ENCODE data around the gene OPRM1.

OPRM1 gene

DNA sequence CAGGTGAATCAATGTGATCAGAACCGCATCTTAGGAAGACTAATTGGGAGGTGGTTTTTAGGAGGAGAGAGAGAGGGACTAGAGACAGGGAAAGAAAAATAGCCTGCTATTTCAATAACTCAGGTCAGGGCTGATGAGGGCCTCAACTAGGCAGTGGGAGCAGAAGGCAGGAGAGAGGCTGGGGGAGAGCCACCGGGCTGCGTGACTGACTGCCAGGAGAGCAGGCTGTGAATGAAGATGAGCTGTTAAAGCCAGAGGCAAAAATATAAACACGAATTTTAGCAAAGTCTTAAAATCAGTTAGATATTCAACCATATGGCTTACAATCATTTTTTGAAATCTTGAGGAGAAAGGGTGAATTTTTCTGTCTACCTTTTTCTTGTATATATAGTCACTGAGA, 168.0 kb downstream of the OPRM1 start:
- no peak for TF ChIP-seq ZFX (IDR thresholded peaks at IDR 0.05)
- TF ChIP-seq, protein P1, sequence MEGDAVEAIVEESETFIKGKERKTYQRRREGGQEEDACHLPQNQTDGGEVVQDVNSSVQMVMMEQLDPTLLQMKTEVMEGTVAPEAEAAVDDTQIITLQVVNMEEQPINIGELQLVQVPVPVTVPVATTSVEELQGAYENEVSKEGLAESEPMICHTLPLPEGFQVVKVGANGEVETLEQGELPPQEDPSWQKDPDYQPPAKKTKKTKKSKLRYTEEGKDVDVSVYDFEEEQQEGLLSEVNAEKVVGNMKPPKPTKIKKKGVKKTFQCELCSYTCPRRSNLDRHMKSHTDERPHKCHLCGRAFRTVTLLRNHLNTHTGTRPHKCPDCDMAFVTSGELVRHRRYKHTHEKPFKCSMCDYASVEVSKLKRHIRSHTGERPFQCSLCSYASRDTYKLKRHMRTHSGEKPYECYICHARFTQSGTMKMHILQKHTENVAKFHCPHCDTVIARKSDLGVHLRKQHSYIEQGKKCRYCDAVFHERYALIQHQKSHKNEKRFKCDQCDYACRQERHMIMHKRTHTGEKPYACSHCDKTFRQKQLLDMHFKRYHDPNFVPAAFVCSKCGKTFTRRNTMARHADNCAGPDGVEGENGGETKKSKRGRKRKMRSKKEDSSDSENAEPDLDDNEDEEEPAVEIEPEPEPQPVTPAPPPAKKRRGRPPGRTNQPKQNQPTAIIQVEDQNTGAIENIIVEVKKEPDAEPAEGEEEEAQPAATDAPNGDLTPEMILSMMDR (conservative IDR thresholded peaks at IDR 0.05) = no peak
- H3K27ac ChIP-seq = no peak overlapping the region

DNA sequence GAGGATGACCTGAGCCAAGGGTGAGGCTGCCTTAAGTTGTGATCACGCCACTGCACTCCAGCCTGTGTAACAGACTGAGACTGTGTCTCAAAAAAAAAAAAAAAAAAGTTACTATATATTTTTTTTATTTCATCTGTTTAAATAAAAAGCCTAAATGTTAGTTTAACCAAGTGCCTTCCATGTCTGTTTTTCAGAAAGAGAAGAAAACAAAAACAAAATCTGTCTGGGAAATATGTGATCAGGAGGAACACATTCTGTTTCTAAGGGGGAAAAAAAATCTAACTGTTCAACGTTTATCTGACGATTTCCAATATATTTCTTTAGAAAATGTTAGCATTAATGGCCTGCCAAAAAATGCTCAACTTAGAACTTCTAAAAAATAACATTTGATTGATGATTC, 170.5 kb downstream of the OPRM1 start:
- H3K27ac ChIP-seq = no peak overlapping the region
- no peak for TF ChIP-seq ZFX (IDR thresholded peaks at IDR 0.05)
- TF ChIP-seq, protein P1 (conservative IDR thresholded peaks at IDR 0.05) = no peak

DNA sequence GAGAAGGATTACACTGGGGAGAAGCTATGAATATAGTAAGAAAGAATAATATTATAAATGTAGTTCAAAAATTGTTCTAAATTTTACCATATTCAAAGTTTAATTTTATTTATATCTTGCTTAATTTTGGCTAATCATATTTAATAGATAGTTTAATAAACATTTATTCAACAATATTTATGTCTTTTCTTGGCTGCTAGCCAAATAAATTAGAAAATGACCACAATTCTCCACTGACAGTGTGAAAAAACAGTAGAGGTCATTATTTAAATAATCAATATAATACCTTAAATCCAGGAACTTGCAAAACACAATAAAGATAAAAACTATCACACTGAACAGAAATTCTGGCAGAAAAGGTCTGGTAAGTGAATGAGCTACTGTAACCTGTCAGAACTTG, 171.6 kb downstream of the OPRM1 start:
- TF ChIP-seq, protein P1 (conservative IDR thresholded peaks at IDR 0.05) = no peak
- no peak for TF ChIP-seq ZFX (IDR thresholded peaks at IDR 0.05)

DNA sequence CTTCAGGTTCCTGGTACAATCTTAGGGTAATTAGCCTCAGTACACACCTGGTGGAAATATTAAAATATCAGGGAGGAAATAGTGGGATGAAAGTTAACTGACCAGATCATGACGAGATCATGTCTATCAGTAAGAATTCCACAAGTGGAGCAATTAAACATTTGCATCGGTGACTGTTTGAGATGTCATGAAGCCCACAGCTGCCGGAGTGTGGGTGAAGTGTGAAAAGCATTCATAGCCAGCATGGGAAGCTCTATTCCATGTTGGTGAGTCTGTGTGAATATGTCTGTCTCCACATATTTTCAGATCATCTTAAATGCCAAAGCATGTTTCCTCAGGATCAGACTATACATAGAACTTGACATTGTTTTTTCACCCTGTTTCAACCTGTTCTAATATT, 174.7 kb downstream of the OPRM1 start:
- no peak for TF ChIP-seq ZFX (IDR thresholded peaks at IDR 0.05)
- TF ChIP-seq, protein P1 (conservative IDR thresholded peaks at IDR 0.05) = no peak
- no peak overlapping the region for H3K27ac ChIP-seq

More for the DNA sequence above, 171.6 kb downstream of the OPRM1 start:
- no peak overlapping the region for H3K27ac ChIP-seq

- TF ChIP-seq, protein P1 (conservative IDR thresholded peaks at IDR 0.05) = no peak
- TF ChIP-seq ZFX (IDR thresholded peaks at IDR 0.05) = no peak
- H3K27ac ChIP-seq = no peak overlapping the region
Observed at GRCh38 chr6:154218301-154218700, 179.3 kb downstream of the OPRM1 start.

GRCh38 chr6:154218787-154219186, 179.7 kb downstream of the OPRM1 start:
- no peak overlapping the region for H3K27ac ChIP-seq
- no peak for TF ChIP-seq ZFX (IDR thresholded peaks at IDR 0.05)
- TF ChIP-seq, protein P1 (conservative IDR thresholded peaks at IDR 0.05) = no peak

DNA sequence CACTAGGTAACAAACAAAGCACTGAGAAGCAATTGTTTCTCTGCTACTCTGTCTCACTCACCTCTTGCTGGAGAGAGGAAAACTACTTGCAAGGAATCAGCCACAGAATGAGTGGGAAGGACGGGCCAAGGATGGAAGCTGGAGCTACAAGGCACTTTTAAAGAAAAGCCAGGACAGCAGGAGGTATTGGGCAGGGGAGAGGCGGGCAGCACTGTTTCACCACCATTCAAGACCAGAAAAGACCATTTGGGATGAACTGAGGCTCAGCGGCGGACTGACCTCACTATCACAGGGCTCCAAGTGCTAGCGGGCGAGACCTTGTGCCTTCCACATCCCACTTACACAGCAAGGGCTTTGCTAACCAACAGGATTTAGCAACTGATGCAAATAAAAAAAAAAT, 180.2 kb downstream of the OPRM1 start:
- TF ChIP-seq, protein P1 (conservative IDR thresholded peaks at IDR 0.05) = no peak
- TF ChIP-seq ZFX (IDR thresholded peaks at IDR 0.05) = no peak
- H3K27ac ChIP-seq = no peak overlapping the region
